ENCODE measurements around the gene ZNHIT2.
A peak's percentile ranks its signal among the peaks of the same experiment; 100 is the strongest.

ZNHIT2 gene

DNA sequence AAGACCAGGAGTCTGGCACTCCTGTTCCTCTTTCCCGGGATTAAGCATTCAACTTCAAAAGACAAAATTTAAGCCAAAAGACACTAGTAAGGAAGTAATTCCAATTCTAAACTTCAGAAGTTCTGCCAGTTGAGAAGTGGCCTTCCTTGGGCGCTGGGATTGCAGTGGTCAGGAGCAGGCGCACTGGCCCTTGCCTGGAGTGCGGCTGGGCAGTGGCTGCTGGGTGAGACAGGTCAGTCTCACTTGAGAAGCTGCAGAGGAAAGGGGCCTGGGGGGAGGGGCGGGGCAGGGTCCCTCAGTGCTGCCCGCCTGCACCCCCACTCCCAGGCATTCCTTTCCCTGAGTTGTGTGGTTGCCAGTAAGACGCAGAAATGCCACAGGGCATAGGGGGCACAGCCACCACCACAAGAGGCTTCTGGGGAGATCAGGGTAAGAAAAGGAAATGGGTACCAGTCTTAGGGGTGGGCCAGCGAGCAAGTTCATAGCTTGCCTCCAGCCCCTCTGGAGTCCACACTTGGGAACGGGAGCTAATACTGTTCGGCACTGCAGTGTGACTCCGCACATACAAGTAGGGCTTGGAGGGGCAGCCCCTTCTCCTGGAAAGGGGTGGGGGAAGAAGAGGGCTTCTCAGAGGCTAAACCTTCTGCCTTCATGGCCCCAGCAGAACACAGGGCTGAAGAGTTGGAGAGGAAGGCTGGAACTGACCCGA lies 10.1 kb upstream of the ZNHIT2 start:
- DNase-seq (ENCODE audit: extremely low spot score): no peak
- TF ChIP-seq L3MBTL2 (conservative IDR thresholded peaks at IDR 0.05) (no peak), ARNT (IDR thresholded peaks at IDR 0.05) (no peak), FOXM1 (IDR thresholded peaks at IDR 0.05; ENCODE audit: borderline replicate concordance) (no peak), ELF4 (IDR thresholded peaks at IDR 0.05) (no peak)
- ChIA-PET CTCF (interaction anchor here (0.6 kb wide), 1 partner anchor 80 kb away, joined by 3 read pairs; no protein-coding TSS in a partner anchor), POLR2A (interaction anchor here (0.8 to 3.7 kb wide), 3 partner anchors 8 to 54 kb away, joined by 3 to 21 read pairs (median 6); partner anchors contain the start of genes CAPN1 and ZNHIT2)

DNA sequence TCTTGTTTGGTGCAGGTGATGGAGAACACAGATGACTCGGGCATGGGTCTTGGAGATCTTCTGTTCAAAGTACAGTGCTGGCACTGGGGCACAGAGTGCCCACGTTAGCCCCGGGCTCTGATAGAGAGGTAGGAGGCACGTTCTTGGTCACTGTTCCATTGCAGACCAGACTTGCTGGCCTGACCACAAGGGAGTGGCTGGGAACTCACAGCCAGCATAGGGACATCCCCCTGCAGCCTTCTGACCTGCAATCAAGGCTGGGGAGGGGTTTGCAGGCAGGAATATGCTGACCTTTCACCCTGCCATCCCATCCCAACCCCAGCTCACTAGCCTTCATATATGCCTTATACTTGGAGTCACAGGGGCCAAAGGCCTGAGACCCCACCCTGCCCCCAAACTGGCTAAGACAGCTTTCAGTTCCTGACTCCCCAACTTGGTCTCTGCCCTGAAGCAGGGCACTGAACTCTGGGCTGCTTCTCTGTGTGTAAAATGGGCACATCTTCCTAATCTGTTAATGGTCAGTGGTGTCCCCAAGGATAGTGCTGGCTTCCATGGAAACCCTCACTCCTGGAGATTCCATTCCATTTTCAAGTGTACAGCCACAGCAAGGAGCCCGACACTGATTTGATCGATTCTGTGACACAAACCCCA lies 9.2 kb upstream of the ZNHIT2 start:
- POLR2A ChIA-PET: interaction anchor here (3.7 kb wide), 1 partner anchor 9 kb away, joined by 21 read pairs; no protein-coding TSS in a partner anchor

GRCh38 chr11:65125197-65126056 lies 7.9 kb upstream of the ZNHIT2 start:
- TF ChIP-seq ARNT (IDR thresholded peaks at IDR 0.05) (no peak), HDGF (IDR thresholded peaks at IDR 0.05; ENCODE audit: borderline replicate concordance) (no peak)
- ChIA-PET CTCF (no interaction called here), POLR2A (interaction anchor here (3.7 kb wide), 1 partner anchor 10 kb away, joined by 21 read pairs; no protein-coding TSS in a partner anchor)
- DNase-seq (ENCODE audit: extremely low spot score): no peak

More for the DNA sequence above, 9.2 kb upstream of the ZNHIT2 start:
- CTCF ChIA-PET: no interaction called here
- no peak for TF ChIP-seq FOXA1 (IDR thresholded peaks at IDR 0.05)
- no peak for TF ChIP-seq LEF1 (IDR thresholded peaks at IDR 0.05; ENCODE audit: borderline replicate concordance)
- TF ChIP-seq BHLHE40 (IDR thresholded peaks at IDR 0.05; ENCODE audit: borderline replicate concordance): no peak
- DNase-seq (ENCODE audit: extremely low spot score): no peak

DNA sequence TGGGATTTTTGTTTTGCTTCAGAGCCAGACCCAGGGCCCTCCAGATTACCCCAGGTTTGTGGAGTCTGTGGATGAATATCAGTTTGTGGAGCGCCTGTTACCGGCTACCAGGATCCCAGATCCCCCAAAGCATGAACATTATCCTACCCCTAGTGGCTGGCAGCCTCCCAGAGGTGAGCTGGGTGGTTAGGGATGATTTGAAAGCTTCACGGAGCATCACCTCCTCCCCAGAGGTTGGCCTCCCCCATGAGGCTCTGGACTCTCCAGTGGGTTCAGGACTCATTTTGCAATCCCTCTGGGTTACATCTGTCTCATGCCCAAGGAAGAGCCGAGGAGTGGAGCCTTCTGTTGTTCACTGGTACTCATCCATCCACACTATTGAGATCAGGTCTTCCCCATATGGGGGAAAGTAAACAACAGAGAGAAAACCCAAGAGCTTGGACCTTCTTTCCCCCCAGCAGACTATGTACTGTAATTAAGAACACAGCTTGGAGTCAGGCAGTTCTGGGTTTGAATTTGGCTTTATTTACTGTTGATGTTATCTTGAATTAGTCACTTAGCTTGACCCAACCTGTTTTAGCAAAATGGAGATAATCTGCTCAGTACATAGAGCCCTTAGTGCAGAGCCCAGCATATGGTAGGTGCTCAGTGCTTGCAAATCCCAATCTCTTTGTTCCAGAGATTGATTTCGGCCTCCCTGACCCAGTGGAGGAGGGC lies 7.1 kb upstream of the ZNHIT2 start:
- CTCF ChIA-PET: interaction anchor here (1.0 kb wide), 1 partner anchor 12 kb away, joined by 6 read pairs; no protein-coding TSS in a partner anchor
- POLR2A ChIA-PET: interaction anchor here (0.7 to 3.7 kb wide), 3 partner anchors 9 to 45 kb away, joined by 3 to 21 read pairs (median 4); partner anchors contain the start of gene SPDYC
- TF ChIP-seq LEF1 (IDR thresholded peaks at IDR 0.05; ENCODE audit: borderline replicate concordance): no peak
- no peak for TF ChIP-seq TARDBP (IDR thresholded peaks at IDR 0.05)
- no peak for TF ChIP-seq L3MBTL2 (conservative IDR thresholded peaks at IDR 0.05)
- TF ChIP-seq SUZ12 (IDR thresholded peaks at IDR 0.05): no peak
- no peak for TF ChIP-seq NFRKB (IDR thresholded peaks at IDR 0.05)
- no peak for TF ChIP-seq ELF4 (IDR thresholded peaks at IDR 0.05)
- no peak for TF ChIP-seq FOXA1 (IDR thresholded peaks at IDR 0.05)
- DNase-seq (ENCODE audit: extremely low spot score): no peak

GRCh38 chr11:65121865-65122696 lies 4.6 kb upstream of the ZNHIT2 start, which contains the start of the genes FAU and MRPL49:
FAU (minus strand) TSS chr11:65122134; CDS start chr11:65121813, 321 bp downstream.
MRPL49 (plus strand) TSS chr11:65122321; CDS start chr11:65122347, 26 bp downstream.
- POLR2A ChIA-PET: interaction anchor here (0.8 to 3.7 kb wide), 24 partner anchors 9 to 250 kb away, joined by 3 to 56 read pairs (median 4); partner anchors contain the start of genes ARL2, CAPN1, CDCA5 and DPF2
- DNase-seq (ENCODE audit: extremely low spot score): peak; percentile 96
- 0 out of 2 replicates have a peak, but pooled peaks have one; percentile 70 for TF ChIP-seq HDGF (IDR thresholded peaks at IDR 0.05; ENCODE audit: borderline replicate concordance)
- peak; percentile 55 for TF ChIP-seq ELF4 (IDR thresholded peaks at IDR 0.05)
- TF ChIP-seq PKNOX1 (IDR thresholded peaks at IDR 0.05): peak; percentile 67
- TF ChIP-seq SP1 (IDR thresholded peaks at IDR 0.05): no peak
- CTCF ChIA-PET: interaction anchor here (0.7 kb wide), 1 partner anchor 62 kb away, joined by 3 read pairs; no protein-coding TSS in a partner anchor

- ChIA-PET POLR2A (interaction anchor here (0.8 to 3.7 kb wide), 24 partner anchors 8 to 249 kb away, joined by 3 to 56 read pairs (median 4); partner anchors contain the start of genes ARL2, CAPN1, CDCA5 and DPF2), CTCF (no interaction called here)
- TF ChIP-seq SUZ12 (IDR thresholded peaks at IDR 0.05) (no peak), TARDBP (IDR thresholded peaks at IDR 0.05) (no peak), PKNOX1 (IDR thresholded peaks at IDR 0.05) (no peak), FOXA1 (IDR thresholded peaks at IDR 0.05) (no peak), ELF4 (IDR thresholded peaks at IDR 0.05) (no peak), HDGF (IDR thresholded peaks at IDR 0.05; ENCODE audit: borderline replicate concordance) (no peak), SP1 (IDR thresholded peaks at IDR 0.05) (no peak), ZNF384 (IDR thresholded peaks at IDR 0.05) (no peak), BHLHE40 (IDR thresholded peaks at IDR 0.05; ENCODE audit: borderline replicate concordance) (no peak), LEF1 (IDR thresholded peaks at IDR 0.05; ENCODE audit: borderline replicate concordance) (no peak), ARNT (IDR thresholded peaks at IDR 0.05) (no peak), L3MBTL2 (conservative IDR thresholded peaks at IDR 0.05) (no peak), FOXM1 (IDR thresholded peaks at IDR 0.05; ENCODE audit: borderline replicate concordance) (no peak), CTBP1 (IDR thresholded peaks at IDR 0.05; ENCODE audit: borderline replicate concordance) (no peak), NFRKB (IDR thresholded peaks at IDR 0.05) (no peak)
- DNase-seq (ENCODE audit: extremely low spot score): no peak
Measured at GRCh38 chr11:65121447-65121864, 4.0 kb upstream of the ZNHIT2 start.

All from HEK293T (cell line).